ENCODE data around the gene CAMK2B. TPM values are rescaled to one million over a fixed set of nuclear protein-coding genes. Genes with fewer than 3 reads are reported as not detected.

Gene CAMK2B
- total RNA-seq, 4 donors from 2014 or later = 0.44 to 5.1 (median 0.81) TPM

DNA sequence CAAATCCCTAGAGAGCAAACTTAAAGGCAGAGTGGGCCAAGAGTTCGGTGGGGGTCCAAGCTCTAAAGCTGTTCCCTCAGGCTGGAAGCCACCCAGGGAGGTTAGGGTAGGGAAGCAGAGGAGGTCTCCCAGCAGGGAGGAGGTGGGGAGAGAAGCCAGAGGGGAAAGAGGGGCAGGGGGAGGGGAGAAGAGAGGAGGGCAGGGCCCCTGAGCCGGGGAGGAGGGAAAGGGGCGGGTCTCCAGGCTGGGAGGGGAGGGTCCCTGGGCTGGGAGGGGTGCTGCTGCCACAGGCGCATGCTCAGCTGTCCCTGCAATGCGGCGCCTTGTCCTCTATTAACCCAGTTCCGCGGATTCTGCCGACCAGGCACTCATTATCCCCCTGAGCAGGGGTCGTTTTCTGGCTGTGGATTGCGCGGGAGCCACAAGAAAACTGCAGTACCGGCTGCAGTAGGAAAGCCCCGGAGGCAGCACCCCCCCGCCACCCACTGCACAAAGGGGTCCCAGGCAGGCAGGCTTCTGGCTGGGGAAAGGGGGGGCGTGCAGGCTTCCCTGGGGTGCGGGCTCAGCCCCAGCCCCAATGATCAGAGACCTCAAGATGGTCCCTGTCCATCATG, 49.3 kb downstream of the CAMK2B start:
- TF ChIP-seq, protein P1, sequence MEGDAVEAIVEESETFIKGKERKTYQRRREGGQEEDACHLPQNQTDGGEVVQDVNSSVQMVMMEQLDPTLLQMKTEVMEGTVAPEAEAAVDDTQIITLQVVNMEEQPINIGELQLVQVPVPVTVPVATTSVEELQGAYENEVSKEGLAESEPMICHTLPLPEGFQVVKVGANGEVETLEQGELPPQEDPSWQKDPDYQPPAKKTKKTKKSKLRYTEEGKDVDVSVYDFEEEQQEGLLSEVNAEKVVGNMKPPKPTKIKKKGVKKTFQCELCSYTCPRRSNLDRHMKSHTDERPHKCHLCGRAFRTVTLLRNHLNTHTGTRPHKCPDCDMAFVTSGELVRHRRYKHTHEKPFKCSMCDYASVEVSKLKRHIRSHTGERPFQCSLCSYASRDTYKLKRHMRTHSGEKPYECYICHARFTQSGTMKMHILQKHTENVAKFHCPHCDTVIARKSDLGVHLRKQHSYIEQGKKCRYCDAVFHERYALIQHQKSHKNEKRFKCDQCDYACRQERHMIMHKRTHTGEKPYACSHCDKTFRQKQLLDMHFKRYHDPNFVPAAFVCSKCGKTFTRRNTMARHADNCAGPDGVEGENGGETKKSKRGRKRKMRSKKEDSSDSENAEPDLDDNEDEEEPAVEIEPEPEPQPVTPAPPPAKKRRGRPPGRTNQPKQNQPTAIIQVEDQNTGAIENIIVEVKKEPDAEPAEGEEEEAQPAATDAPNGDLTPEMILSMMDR (IDR thresholded peaks at IDR 0.05; ENCODE audit: low read depth) = no peak

DNA sequence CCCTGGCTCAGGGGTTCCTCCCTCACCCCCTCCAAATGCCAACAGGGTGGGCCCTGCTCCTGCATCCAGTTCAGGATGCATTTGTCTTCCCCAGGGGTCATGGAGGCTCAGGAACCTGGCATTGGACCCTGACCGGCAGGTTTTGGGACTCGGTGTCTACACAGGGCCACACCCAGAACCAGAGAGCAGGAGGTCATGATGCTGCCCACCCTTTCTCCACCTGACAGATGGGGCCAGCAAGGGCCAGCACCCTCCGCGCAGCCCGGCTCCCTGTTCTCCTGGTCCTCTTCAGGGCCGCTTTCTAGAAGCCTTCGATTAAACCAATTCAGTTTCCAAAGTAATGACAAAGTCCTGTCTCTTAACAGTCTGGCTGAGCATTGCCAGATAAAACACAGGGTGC, 50.2 kb downstream of the CAMK2B start:
- TF ChIP-seq, protein P1 (IDR thresholded peaks at IDR 0.05; ENCODE audit: low read depth) = no peak

DNA sequence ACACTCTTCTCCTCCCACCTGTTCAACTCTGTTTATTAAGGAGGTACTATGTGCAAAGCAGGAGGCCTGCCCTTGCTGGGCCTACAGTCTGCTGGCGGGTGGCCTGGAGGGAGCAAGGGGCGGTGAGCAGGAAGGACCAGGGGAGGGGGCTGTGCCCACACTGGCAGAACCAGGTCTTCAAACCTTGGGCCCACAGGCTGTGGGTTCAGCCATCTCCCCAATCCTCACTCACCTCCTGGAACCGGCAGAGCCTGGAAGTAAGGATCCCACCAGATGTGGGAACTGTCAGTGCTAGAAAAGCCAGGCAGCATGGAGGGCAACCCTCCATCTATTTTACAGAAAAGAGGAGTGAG, 50.8 kb downstream of the CAMK2B start:
- TF ChIP-seq, protein P1 (IDR thresholded peaks at IDR 0.05; ENCODE audit: low read depth) = no peak

DNA sequence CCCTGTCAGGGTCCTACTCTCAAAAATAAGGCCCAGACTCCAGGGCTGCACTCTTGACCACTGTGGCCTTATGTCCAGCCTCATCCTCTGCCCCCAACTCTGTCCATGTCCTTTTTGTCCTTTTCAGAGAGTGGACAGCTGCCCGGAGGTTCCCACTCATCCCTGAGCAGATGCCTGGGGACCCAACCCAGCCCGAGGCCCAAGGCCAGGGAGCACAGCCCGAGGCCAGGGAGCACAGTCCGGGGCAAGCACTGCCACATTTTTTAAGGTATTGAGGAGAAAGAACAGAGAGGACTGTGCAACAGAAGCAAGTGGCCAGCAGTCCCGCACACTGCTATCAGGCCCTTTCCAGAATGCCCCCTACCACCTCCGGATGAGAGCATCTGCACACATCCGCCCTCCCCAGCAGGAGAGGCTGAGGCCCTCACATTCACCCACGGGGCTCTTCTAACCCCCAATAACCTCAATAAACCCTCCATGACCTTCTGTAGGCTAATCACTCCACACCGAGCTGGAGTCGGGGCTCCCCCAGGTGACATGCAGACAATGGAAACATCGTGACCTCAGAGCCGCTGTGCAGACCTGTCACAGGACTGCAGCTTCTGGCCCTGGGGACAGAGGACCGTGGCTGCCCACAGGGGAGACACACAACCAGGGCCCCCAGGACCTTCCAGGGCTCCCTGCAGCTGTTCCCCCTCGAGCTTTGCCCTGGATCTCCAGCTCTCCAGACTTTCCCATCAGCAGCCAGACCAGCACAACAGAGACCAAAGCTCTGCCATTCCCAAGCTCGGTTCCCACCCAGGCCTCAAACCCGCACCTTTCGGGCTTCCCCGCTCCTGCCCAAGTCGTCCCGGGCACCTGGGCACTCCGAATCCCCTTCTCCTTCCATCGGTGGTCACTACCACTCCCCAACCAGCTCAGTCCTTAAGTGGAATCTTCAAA, 51.4 kb downstream of the CAMK2B start:
- TF ChIP-seq, protein P1 (IDR thresholded peaks at IDR 0.05; ENCODE audit: low read depth) = no peak

DNA sequence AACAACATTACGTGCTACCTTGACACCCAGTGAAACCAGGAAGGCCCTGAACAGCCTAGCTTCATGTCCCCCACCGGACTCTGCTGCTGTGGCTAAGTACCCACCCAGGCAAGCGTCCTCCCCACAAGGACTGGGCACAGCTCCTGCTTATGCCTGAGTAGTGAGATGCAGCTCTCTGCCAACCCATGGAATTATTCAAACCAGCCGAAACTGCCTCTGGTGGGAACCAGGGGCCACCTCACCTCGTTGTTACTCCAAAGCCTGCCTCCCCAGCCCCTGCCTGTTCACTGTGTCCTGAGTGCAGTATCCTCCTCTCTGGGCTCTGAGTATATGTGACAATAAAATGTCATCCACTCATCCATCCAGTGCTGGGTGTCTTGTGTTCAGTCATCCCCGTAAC, 52.4 kb downstream of the CAMK2B start:
- TF ChIP-seq, protein P1 (IDR thresholded peaks at IDR 0.05; ENCODE audit: low read depth) = no peak

DNA sequence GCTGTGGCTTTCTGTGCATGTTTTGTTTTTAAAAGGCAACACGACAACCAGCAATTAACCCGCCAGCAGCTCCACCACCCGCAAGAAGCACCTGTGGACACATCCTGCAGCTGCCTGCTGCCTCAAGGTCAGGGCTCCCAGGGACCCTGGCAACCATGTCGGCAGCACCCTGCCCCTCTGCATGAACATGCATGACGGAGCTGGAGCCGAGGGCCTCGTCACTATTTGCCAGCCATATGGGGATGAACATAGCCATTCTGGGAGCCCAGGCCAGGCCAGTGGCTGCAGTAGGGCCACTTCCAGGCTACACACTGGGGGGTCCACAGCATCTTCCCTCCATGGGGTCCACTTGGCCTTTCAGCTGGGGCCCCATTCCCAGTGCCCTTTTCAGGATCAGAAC, 52.9 kb downstream of the CAMK2B start:
- TF ChIP-seq, protein P1 (IDR thresholded peaks at IDR 0.05; ENCODE audit: low read depth) = no peak

DNA sequence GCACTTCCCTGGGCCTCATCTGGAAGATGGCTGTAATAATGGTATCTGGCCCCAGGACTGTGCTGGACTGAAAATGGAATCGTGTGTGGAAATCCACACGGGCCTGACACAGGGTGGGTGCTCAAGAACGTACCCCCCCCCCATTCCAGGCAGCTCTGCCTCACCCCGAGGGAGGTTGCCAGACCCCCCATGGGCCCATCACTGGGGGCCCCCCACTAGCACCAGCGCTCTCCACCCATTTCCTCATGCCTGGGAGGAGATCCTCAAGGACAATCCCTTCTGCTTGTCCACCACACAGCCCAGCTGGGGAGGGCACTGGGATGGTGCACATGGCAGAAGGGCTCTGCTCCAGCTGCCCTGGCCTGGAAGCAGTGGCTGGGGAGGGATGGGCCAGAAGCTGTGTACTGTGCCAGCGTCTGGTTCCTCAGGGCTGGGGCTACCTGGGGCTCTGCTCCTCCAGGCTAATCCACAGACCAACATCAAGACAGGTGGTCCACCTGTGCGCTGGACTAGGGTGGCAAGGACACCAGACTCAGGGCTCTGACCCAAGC, 55.4 kb downstream of the CAMK2B start:
- TF ChIP-seq, protein P1 (IDR thresholded peaks at IDR 0.05; ENCODE audit: low read depth) = no peak

Measured in subcutaneous adipose tissue (tissue), 4 donors.